ENCODE data around the gene TNF.

Gene TNF

GRCh38 chr6:31614684-31615578, 39.6 kb downstream of the TNF start, which contains the start of gene AIF1:
Gene AIF1 (plus strand): TSS chr6:31615234. CDS start chr6:31615330, 96 bp downstream.
- peaks cover 0 to 18% (median 3%) of the 10 kb centered on the region in 5 donors for H3K4me1 ChIP-seq (ENCODE audit: control insufficient read depth in 5 of 5, insufficient read depth in 5 of 5, low read length in 5 of 5)
- H3K9me3 ChIP-seq (ENCODE audit: control insufficient read depth in 5 of 5, low read length in 5 of 5): no peaks in the 10 kb centered on the region
- H3K27me3 ChIP-seq (ENCODE audit: control insufficient read depth in 5 of 5, insufficient read depth in 4 of 5, low read length in 5 of 5): no peaks in the 10 kb centered on the region
- no peaks in the 10 kb centered on the region for H3K36me3 ChIP-seq (ENCODE audit: control insufficient read depth in 5 of 5, insufficient read depth in 5 of 5, low read length in 5 of 5)
- no peak within 1 kb of the TSS for H3K27ac ChIP-seq (ENCODE audit: low read depth, low read length)
- peak within 1 kb of the TSS in 3 of 5 donors; percentile 26 to 47 (median 37) for H3K9ac ChIP-seq (ENCODE audit: low read length in 5 of 5)
- H3K4me3 ChIP-seq (ENCODE audit: low read depth in 1 of 5, low read length in 5 of 5): peak within 1 kb of the TSS; percentile 17 to 47 (median 44)

GRCh38 chr6:31615748-31616147, 40.4 kb downstream of the TNF start:
- Histone ChIP-seq H3K4me3 (ENCODE audit: low read depth in 1 of 5, low read length in 5 of 5) (peak overlapping the region; percentile 17 to 47 (median 44)), H3K27ac (ENCODE audit: low read depth, low read length) (no peak overlapping the region), H3K36me3 (ENCODE audit: control insufficient read depth in 5 of 5, insufficient read depth in 5 of 5, low read length in 5 of 5) (no peaks in the 10 kb centered on the region), H3K9ac (ENCODE audit: low read length in 5 of 5) (peak overlapping the region in 3 of 5 donors; percentile 26 to 47 (median 37)), H3K4me1 (ENCODE audit: control insufficient read depth in 5 of 5, insufficient read depth in 5 of 5, low read length in 5 of 5) (peaks cover 0 to 18% (median 3%) of the 10 kb centered on the region in 5 donors), H3K9me3 (ENCODE audit: control insufficient read depth in 5 of 5, low read length in 5 of 5) (no peaks in the 10 kb centered on the region), H3K27me3 (ENCODE audit: control insufficient read depth in 5 of 5, insufficient read depth in 4 of 5, low read length in 5 of 5) (no peaks in the 10 kb centered on the region)

- Histone ChIP-seq H3K27ac (ENCODE audit: low read depth, low read length) (no peak overlapping the region), H3K9me3 (ENCODE audit: control insufficient read depth in 5 of 5, low read length in 5 of 5) (no peaks in the 10 kb centered on the region), H3K27me3 (ENCODE audit: control insufficient read depth in 5 of 5, insufficient read depth in 4 of 5, low read length in 5 of 5) (no peaks in the 10 kb centered on the region), H3K4me3 (ENCODE audit: low read depth in 1 of 5, low read length in 5 of 5) (no peak overlapping the region), H3K9ac (ENCODE audit: low read length in 5 of 5) (no peak overlapping the region), H3K36me3 (ENCODE audit: control insufficient read depth in 5 of 5, insufficient read depth in 5 of 5, low read length in 5 of 5) (no peaks in the 10 kb centered on the region), H3K4me1 (ENCODE audit: control insufficient read depth in 5 of 5, insufficient read depth in 5 of 5, low read length in 5 of 5) (peaks cover 0 to 30% (median 14%) of the 10 kb centered on the region in 5 donors)
These were observed 41.6 kb downstream of the TNF start for GRCh38 chr6:31617010-31617409.

GRCh38 chr6:31619805-31620585, 44.6 kb downstream of the TNF start:
- Histone ChIP-seq H3K36me3 (ENCODE audit: control insufficient read depth in 5 of 5, insufficient read depth in 5 of 5, low read length in 5 of 5) (peaks cover 0 to 18% (median 15%) of the 10 kb centered on the region in 5 donors), H3K27ac (ENCODE audit: low read depth, low read length) (peak overlapping the region; percentile 95), H3K27me3 (ENCODE audit: control insufficient read depth in 5 of 5, insufficient read depth in 4 of 5, low read length in 5 of 5) (no peaks in the 10 kb centered on the region), H3K9ac (ENCODE audit: low read length in 5 of 5) (peak overlapping the region; percentile 16 to 88 (median 80)), H3K9me3 (ENCODE audit: control insufficient read depth in 5 of 5, low read length in 5 of 5) (no peaks in the 10 kb centered on the region), H3K4me1 (ENCODE audit: control insufficient read depth in 5 of 5, insufficient read depth in 5 of 5, low read length in 5 of 5) (peaks cover 0 to 38% (median 27%) of the 10 kb centered on the region in 5 donors), H3K4me3 (ENCODE audit: low read depth in 1 of 5, low read length in 5 of 5) (peak overlapping the region; percentile 56 to 93 (median 86))

GRCh38 chr6:31620586-31621319, 45.4 kb downstream of the TNF start, which contains the start of gene PRRC2A:
Gene PRRC2A (plus strand): TSS chr6:31620715. CDS start chr6:31622790, 2,075 bp downstream.
- peaks cover 0 to 25% (median 23%) of the 10 kb centered on the region in 5 donors for H3K36me3 ChIP-seq (ENCODE audit: control insufficient read depth in 5 of 5, insufficient read depth in 5 of 5, low read length in 5 of 5)
- no peaks in the 10 kb centered on the region for H3K9me3 ChIP-seq (ENCODE audit: control insufficient read depth in 5 of 5, low read length in 5 of 5)
- peaks cover 0 to 37% (median 27%) of the 10 kb centered on the region in 5 donors for H3K4me1 ChIP-seq (ENCODE audit: control insufficient read depth in 5 of 5, insufficient read depth in 5 of 5, low read length in 5 of 5)
- H3K4me3 ChIP-seq (ENCODE audit: low read depth in 1 of 5, low read length in 5 of 5): peak within 1 kb of the TSS; percentile 85 to 93 (median 86)
- H3K27me3 ChIP-seq (ENCODE audit: control insufficient read depth in 5 of 5, insufficient read depth in 4 of 5, low read length in 5 of 5): no peaks in the 10 kb centered on the region
- peak within 1 kb of the TSS; percentile 95 for H3K27ac ChIP-seq (ENCODE audit: low read depth, low read length)
- peak within 1 kb of the TSS; percentile 32 to 99 (median 95) for H3K9ac ChIP-seq (ENCODE audit: low read length in 5 of 5)

GRCh38 chr6:31621320-31621939, 46.1 kb downstream of the TNF start:
- Histone ChIP-seq H3K4me1 (ENCODE audit: control insufficient read depth in 5 of 5, insufficient read depth in 5 of 5, low read length in 5 of 5) (peaks cover 0 to 36% (median 27%) of the 10 kb centered on the region in 5 donors), H3K27ac (ENCODE audit: low read depth, low read length) (peak overlapping the region; percentile 95), H3K36me3 (ENCODE audit: control insufficient read depth in 5 of 5, insufficient read depth in 5 of 5, low read length in 5 of 5) (peaks cover 0 to 32% (median 30%) of the 10 kb centered on the region in 5 donors), H3K27me3 (ENCODE audit: control insufficient read depth in 5 of 5, insufficient read depth in 4 of 5, low read length in 5 of 5) (no peaks in the 10 kb centered on the region), H3K9me3 (ENCODE audit: control insufficient read depth in 5 of 5, low read length in 5 of 5) (no peaks in the 10 kb centered on the region), H3K9ac (ENCODE audit: low read length in 5 of 5) (peak overlapping the region; percentile 32 to 99 (median 95)), H3K4me3 (ENCODE audit: low read depth in 1 of 5, low read length in 5 of 5) (peak overlapping the region; percentile 85 to 93 (median 86))

GRCh38 chr6:31621991-31622390, 46.6 kb downstream of the TNF start:
- no peaks in the 10 kb centered on the region for H3K9me3 ChIP-seq (ENCODE audit: control insufficient read depth in 5 of 5, low read length in 5 of 5)
- H3K27ac ChIP-seq (ENCODE audit: low read depth, low read length): peak overlapping the region; percentile 95
- peaks cover 0 to 36% (median 25%) of the 10 kb centered on the region in 5 donors for H3K4me1 ChIP-seq (ENCODE audit: control insufficient read depth in 5 of 5, insufficient read depth in 5 of 5, low read length in 5 of 5)
- peak overlapping the region in 4 of 5 donors; percentile 94 to 99 (median 96) for H3K9ac ChIP-seq (ENCODE audit: low read length in 5 of 5)
- peak overlapping the region; percentile 85 to 93 (median 86) for H3K4me3 ChIP-seq (ENCODE audit: low read depth in 1 of 5, low read length in 5 of 5)
- peaks cover 0 to 38% (median 35%) of the 10 kb centered on the region in 5 donors for H3K36me3 ChIP-seq (ENCODE audit: control insufficient read depth in 5 of 5, insufficient read depth in 5 of 5, low read length in 5 of 5)
- H3K27me3 ChIP-seq (ENCODE audit: control insufficient read depth in 5 of 5, insufficient read depth in 4 of 5, low read length in 5 of 5): no peaks in the 10 kb centered on the region

- H3K4me3 ChIP-seq (ENCODE audit: low read depth in 1 of 5, low read length in 5 of 5): no peak overlapping the region
- H3K27ac ChIP-seq (ENCODE audit: low read depth, low read length): no peak overlapping the region
- no peak overlapping the region for H3K9ac ChIP-seq (ENCODE audit: low read length in 5 of 5)
- no peaks in the 10 kb centered on the region for H3K27me3 ChIP-seq (ENCODE audit: control insufficient read depth in 5 of 5, insufficient read depth in 4 of 5, low read length in 5 of 5)
- H3K4me1 ChIP-seq (ENCODE audit: control insufficient read depth in 5 of 5, insufficient read depth in 5 of 5, low read length in 5 of 5): peaks cover 0 to 36% (median 23%) of the 10 kb centered on the region in 5 donors
- peaks cover 3 to 45% (median 42%) of the 10 kb centered on the region in 5 donors for H3K36me3 ChIP-seq (ENCODE audit: control insufficient read depth in 5 of 5, insufficient read depth in 5 of 5, low read length in 5 of 5)
- no peaks in the 10 kb centered on the region for H3K9me3 ChIP-seq (ENCODE audit: control insufficient read depth in 5 of 5, low read length in 5 of 5)
These were observed 47.3 kb downstream of the TNF start for GRCh38 chr6:31622684-31623091.

GRCh38 chr6:31624070-31624469, 48.7 kb downstream of the TNF start:
- Histone ChIP-seq H3K27ac (ENCODE audit: low read depth, low read length) (no peak overlapping the region), H3K36me3 (ENCODE audit: control insufficient read depth in 5 of 5, insufficient read depth in 5 of 5, low read length in 5 of 5) (peaks cover 9 to 58% (median 56%) of the 10 kb centered on the region in 5 donors), H3K9ac (ENCODE audit: low read length in 5 of 5) (no peak overlapping the region), H3K27me3 (ENCODE audit: control insufficient read depth in 5 of 5, insufficient read depth in 4 of 5, low read length in 5 of 5) (no peaks in the 10 kb centered on the region), H3K4me1 (ENCODE audit: control insufficient read depth in 5 of 5, insufficient read depth in 5 of 5, low read length in 5 of 5) (peaks cover 0 to 36% (median 23%) of the 10 kb centered on the region in 5 donors), H3K9me3 (ENCODE audit: control insufficient read depth in 5 of 5, low read length in 5 of 5) (no peaks in the 10 kb centered on the region), H3K4me3 (ENCODE audit: low read depth in 1 of 5, low read length in 5 of 5) (no peak overlapping the region)

All from subcutaneous abdominal adipose tissue (tissue), 5 donors.